ENCODE data around the gene REEP2. TPM values are rescaled to one million over a fixed set of nuclear protein-coding genes. Genes with fewer than 3 reads are reported as not detected.

Gene REEP2
- total RNA-seq, 1 experiment from 2014 or later = 4.9 TPM

- TF ChIP-seq YY1 (IDR thresholded peaks at IDR 0.05; ENCODE audit: extremely low read depth, insufficient replicate concordance, low read depth, low read length) = peak; percentile 7
- no peak for TF ChIP-seq RAD21 (IDR thresholded peaks at IDR 0.05; ENCODE audit: low read depth)
Observed at GRCh38 chr5:138464008-138464387, 25.1 kb downstream of the REEP2 start (continued).

- no peaks in the 10 kb centered on the region for H3K9me3 ChIP-seq (ENCODE audit: control insufficient read depth in 1 of 2, insufficient read depth in 1 of 2, low read depth in 1 of 2, low read length in 2 of 2)
- DNase-seq (ENCODE audit: low read depth, low spot score) (peak; percentile 98), ATAC-seq (peak; percentile 78)
- TF ChIP-seq ZFX (IDR thresholded peaks at IDR 0.05) (peak; percentile 25; the same call in 1 of the 2 replicates), POLR2AphosphoS5 (IDR thresholded peaks at IDR 0.05; ENCODE audit: low read depth, low read length) (peak; percentile 79), SP1 (IDR thresholded peaks at IDR 0.05; ENCODE audit: low read depth) (no peak), RAD21 (IDR thresholded peaks at IDR 0.05; ENCODE audit: low read depth) (no peak), CEBPB (IDR thresholded peaks at IDR 0.05; ENCODE audit: low read depth) (no peak), POLR2A (IDR thresholded peaks at IDR 0.05; ENCODE audit: borderline replicate concordance, extremely low read depth, insufficient read depth, insufficient read length) (peak; percentile 28), EGR1 (IDR thresholded peaks at IDR 0.05; ENCODE audit: low read depth) (no peak), CTCF (IDR thresholded peaks at IDR 0.05 in 2 of 3, conservative IDR thresholded peaks at IDR 0.05 in 1 of 3; ENCODE audit: borderline replicate concordance in 1 of 3, insufficient read depth in 1 of 3, low read depth in 2 of 3, low read length in 2 of 3) (peak in 1 of 3 experiments; percentile 17; a peak in 2 of 6 replicates)
- no TSS peak for BruUV-seq (replicated peaks)
- H3K9ac ChIP-seq (ENCODE audit: low read length) = peak overlapping the region; percentile 93
- ChIA-PET RAD21 (ENCODE audit: low non-redundant PET in 1 of 2, low total read pairs in 2 of 2, uncharacterized antibody in 2 of 2, unreplicated experiment in 2 of 2) (interaction anchor here in 1 of 2 experiments (1.1 kb wide), 1 partner anchor 71 kb away, joined by 3 read pairs; no protein-coding TSS in a partner anchor), POLR2A (interaction anchor here (1.0 to 3.1 kb wide), 13 partner anchors 11 to 111 kb away, joined by 3 to 16 read pairs (median 5); partner anchors contain the start of genes ETF1 and HSPA9), CTCF (interaction anchor here (1.0 to 3.4 kb wide), 6 partner anchors 10 to 286 kb away, joined by 3 to 48 read pairs (median 6); partner anchors contain the start of genes BRD8, ETF1 and KIF20A)
- peaks cover 31% of the 10 kb centered on the region for H3K79me2 ChIP-seq (ENCODE audit: insufficient read depth, low read length)
- H4K20me1 ChIP-seq (ENCODE audit: insufficient read depth) = no peaks in the 10 kb centered on the region; the same call in 1 of the 2 replicates
- peak overlapping the region; percentile 88 for H3K27ac ChIP-seq (ENCODE audit: low read depth, low read length)
- H3K9me2 ChIP-seq (ENCODE audit: insufficient read depth) = no peaks in the 10 kb centered on the region
- H3K27me3 ChIP-seq (ENCODE audit: insufficient read depth, low read length) = no peaks in the 10 kb centered on the region
- H3K4me1 ChIP-seq (ENCODE audit: control insufficient read depth in 1 of 2, insufficient read depth in 2 of 2, low read length in 2 of 2) = peaks cover 0 to 40% of the 10 kb centered on the region in 2 experiments; a peak in 3 of 4 replicates
- H2AFZ ChIP-seq (ENCODE audit: low read depth, low read length, poor library complexity, severe bottlenecking) = peak overlapping the region; percentile 77
- intact Hi-C loops (cut with micrococcal nuclease) = loop anchor here (1.0 kb wide), 1 partner anchor 79 kb away; the partner anchor contains the start of gene ETF1
- H3K36me3 ChIP-seq (ENCODE audit: control insufficient read depth in 1 of 2, insufficient read depth in 2 of 2, low read length in 2 of 2) = peaks cover 4 to 22% of the 10 kb centered on the region in 2 experiments
- H3K4me3 ChIP-seq (replicated peaks in 1 of 2; ENCODE audit: low read depth in 1 of 2, low read length in 2 of 2) = peak overlapping the region; percentile 53 to 82
- peak overlapping the region; percentile 100 for H3K4me2 ChIP-seq (ENCODE audit: low read length)
Observed at GRCh38 chr5:138464388-138465260, 25.8 kb downstream of the REEP2 start.
